OCI-LY3 (cell line): Measurements from ENCODE around the gene ACSL4.

Experiments used
- H2AFZ ChIP-seq: fragments of 200-600, 300-600 bp; shearing (Covaris generic); 2 replicates; pipeline ENCODE4 v1.6.0; 2014; ENCODE audit warnings: antibody characterized with exemption, low read depth, low read length
- H3K27ac ChIP-seq: fragments of 200-600, 300-600 bp; sonication (generic); 2 replicates; pipeline ENCODE4 v1.5.1; 2014; ENCODE audit warnings: mild to moderate bottlenecking, low read length, moderate library complexity, mixed read lengths
- H3K27me3 ChIP-seq: fragments of 200-600, 300-600 bp; sonication (generic); 2 replicates; pipeline ENCODE4 v1.6.1; 2014; ENCODE audit warnings: low read depth, low read length, mixed read lengths
- H3K36me3 ChIP-seq: fragments of 200-600, 300-600 bp; sonication (generic); replicated peaks from 2 replicates; pipeline ENCODE3; 2014; ENCODE audit warnings: low read depth, low read length, mixed read lengths
- H3K4me1 ChIP-seq: fragments of 300-600, 200-600 bp; sonication (generic); 2 replicates; pipeline ENCODE4 v1.6.1; 2014; ENCODE audit warnings: low read length, mixed read lengths
- H3K4me2 ChIP-seq: fragments of 200-600, 300-600 bp; sonication (generic); 2 replicates; pipeline ENCODE4 v1.6.1; 2014; ENCODE audit warnings: low read length, mixed read lengths
- H3K4me3 ChIP-seq: fragments of 300-600, 200-600 bp; sonication (generic); 2 replicates; pipeline ENCODE4 v1.5.1; 2014; ENCODE audit warnings: antibody characterized with exemption, mild to moderate bottlenecking, low read length, moderate library complexity
- H3K79me2 ChIP-seq: fragments of 300-600, 200-600 bp; shearing (Covaris generic); 2 replicates; pipeline ENCODE4 v1.6.1; 2014; ENCODE audit warnings: mild to moderate bottlenecking, low read length, mixed read lengths
- H3K9ac ChIP-seq: fragments of 300-600, 200-600 bp; shearing (Covaris generic); 2 replicates; pipeline ENCODE4 v1.6.0; 2014; ENCODE audit warnings: mild to moderate bottlenecking, low read length, moderate library complexity
- H3K9me3 ChIP-seq: fragments of 200-600, 300-600 bp; shearing (Covaris generic); 2 replicates; pipeline ENCODE4 v1.6.1; 2014; ENCODE audit warnings: low read length, mixed read lengths; ENCODE audit not compliant: insufficient read depth
- H4K20me1 ChIP-seq: fragments of 200-600, 300-600 bp; sonication (generic); 2 replicates; pipeline ENCODE4 v1.6.1; 2016; ENCODE audit warnings: low read length, mixed read lengths; ENCODE audit not compliant: insufficient read depth
- EZH2phosphoT487 ChIP-seq: fragments of 200-600 bp; shearing (Covaris generic); IDR thresholded peaks from 2 replicates; pipeline ENCODE4 v1.6.1; 2018; ENCODE audit warnings: antibody characterized with exemption, mixed run types, low read depth
- TF ChIP-seq, protein P1 (sequence below): fragments of 200-600, 300-600 bp; sonication (generic); IDR thresholded peaks from 2 replicates; pipeline ENCODE4 v1.5.1; 2014; ENCODE audit warnings: antibody characterized with exemption, low read length, low read depth

ACSL4 gene

GRCh38 chrX:109626637-109627036 is 106.4 kb downstream of the ACSL4 start:
- Histone ChIP-seq H4K20me1 (no peaks in the 10 kb centered on the region), H2AFZ (no peak overlapping the region), H3K4me1 (no peaks in the 10 kb centered on the region), H3K27ac (no peak overlapping the region), H3K27me3 (no peaks in the 10 kb centered on the region), H3K9me3 (no peaks in the 10 kb centered on the region), H3K4me3 (no peak overlapping the region), H3K79me2 (no peaks in the 10 kb centered on the region), H3K9ac (no peak overlapping the region), H3K36me3 (no peaks in the 10 kb centered on the region), H3K4me2 (no peak overlapping the region)
- TF ChIP-seq, protein P1, sequence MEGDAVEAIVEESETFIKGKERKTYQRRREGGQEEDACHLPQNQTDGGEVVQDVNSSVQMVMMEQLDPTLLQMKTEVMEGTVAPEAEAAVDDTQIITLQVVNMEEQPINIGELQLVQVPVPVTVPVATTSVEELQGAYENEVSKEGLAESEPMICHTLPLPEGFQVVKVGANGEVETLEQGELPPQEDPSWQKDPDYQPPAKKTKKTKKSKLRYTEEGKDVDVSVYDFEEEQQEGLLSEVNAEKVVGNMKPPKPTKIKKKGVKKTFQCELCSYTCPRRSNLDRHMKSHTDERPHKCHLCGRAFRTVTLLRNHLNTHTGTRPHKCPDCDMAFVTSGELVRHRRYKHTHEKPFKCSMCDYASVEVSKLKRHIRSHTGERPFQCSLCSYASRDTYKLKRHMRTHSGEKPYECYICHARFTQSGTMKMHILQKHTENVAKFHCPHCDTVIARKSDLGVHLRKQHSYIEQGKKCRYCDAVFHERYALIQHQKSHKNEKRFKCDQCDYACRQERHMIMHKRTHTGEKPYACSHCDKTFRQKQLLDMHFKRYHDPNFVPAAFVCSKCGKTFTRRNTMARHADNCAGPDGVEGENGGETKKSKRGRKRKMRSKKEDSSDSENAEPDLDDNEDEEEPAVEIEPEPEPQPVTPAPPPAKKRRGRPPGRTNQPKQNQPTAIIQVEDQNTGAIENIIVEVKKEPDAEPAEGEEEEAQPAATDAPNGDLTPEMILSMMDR, result no peak
- TF ChIP-seq EZH2phosphoT487, result no peak

- Histone ChIP-seq H3K36me3 (no peaks in the 10 kb centered on the region), H3K9ac (no peak within 1 kb of the TSS), H3K4me2 (no peak within 1 kb of the TSS), H3K79me2 (no peaks in the 10 kb centered on the region), H3K4me1 (no peaks in the 10 kb centered on the region), H3K4me3 (no peak within 1 kb of the TSS), H3K27me3 (no peaks in the 10 kb centered on the region), H3K9me3 (no peaks in the 10 kb centered on the region), H3K27ac (no peak within 1 kb of the TSS), H4K20me1 (no peaks in the 10 kb centered on the region), H2AFZ (no peak within 1 kb of the TSS)
- TF ChIP-seq EZH2phosphoT487, result no peak
- TF ChIP-seq, protein P1, result no peak
Measured at GRCh38 chrX:109624641-109625616, 108.1 kb downstream of the ACSL4 start, which contains the start of gene KCNE5. TSS of gene KCNE5 (minus strand) at chrX:109625172. CDS start at chrX:109625020, 152 bp downstream.

DNA sequence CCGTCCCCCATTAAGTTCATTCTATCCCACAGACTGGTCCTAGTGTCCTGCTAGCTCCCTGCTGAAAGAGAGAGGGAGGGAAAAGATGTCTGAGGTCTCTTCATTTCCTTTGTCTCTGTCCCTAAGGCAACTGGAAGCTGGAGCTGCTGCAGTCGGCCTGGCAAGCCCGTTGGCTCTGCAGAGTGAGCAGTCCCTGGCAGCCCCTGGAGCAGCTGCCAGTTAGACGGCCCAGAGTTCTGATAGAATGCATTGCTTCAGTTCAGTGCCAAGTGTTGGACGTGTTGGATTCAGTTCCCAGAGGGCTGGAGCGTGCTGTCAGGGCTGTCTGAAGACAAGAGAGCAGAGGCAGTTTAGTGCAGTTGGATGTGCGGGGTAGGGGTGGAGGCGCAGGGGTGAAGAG is 109.1 kb downstream of the ACSL4 start:
- no peaks in the 10 kb centered on the region for H3K27me3 ChIP-seq

GRCh38 chrX:109622270-109622669 is 110.8 kb downstream of the ACSL4 start:
- Histone ChIP-seq H4K20me1 (no peaks in the 10 kb centered on the region), H3K4me2 (no peak overlapping the region), H3K36me3 (no peaks in the 10 kb centered on the region), H3K9ac (no peak overlapping the region), H3K4me3 (no peak overlapping the region), H3K27ac (no peak overlapping the region), H2AFZ (no peak overlapping the region), H3K9me3 (no peaks in the 10 kb centered on the region), H3K27me3 (no peaks in the 10 kb centered on the region), H3K4me1 (no peaks in the 10 kb centered on the region), H3K79me2 (no peaks in the 10 kb centered on the region)
- no peak for TF ChIP-seq EZH2phosphoT487
- TF ChIP-seq, protein P1, result no peak

More for the DNA sequence above, 109.1 kb downstream of the ACSL4 start:
- no peak overlapping the region for H2AFZ ChIP-seq
- no peaks in the 10 kb centered on the region for H3K36me3 ChIP-seq
- H3K79me2 ChIP-seq, result no peaks in the 10 kb centered on the region
- TF ChIP-seq, protein P1, result no peak
- TF ChIP-seq EZH2phosphoT487, result no peak
- H4K20me1 ChIP-seq, result no peaks in the 10 kb centered on the region
- no peak overlapping the region for H3K4me2 ChIP-seq
- no peaks in the 10 kb centered on the region for H3K9me3 ChIP-seq
- no peak overlapping the region for H3K9ac ChIP-seq
- no peaks in the 10 kb centered on the region for H3K4me1 ChIP-seq
- H3K27ac ChIP-seq, result no peak overlapping the region
- H3K4me3 ChIP-seq, result no peak overlapping the region
